Stimulated activated CD4-positive, alpha-beta T cell treated with anti-CD3 and anti-CD28 coated beads, Interleukin-2, amount 100 ng/mL, for 24 hours (primary cell): Measurements from ENCODE around the gene SOX12.
"Not testable (repeated sequence)": the region's sequence is repeated elsewhere in the genome, so short reads cannot be mapped to it uniquely, and the experiment has no call there.

Experiments
- DNase-seq, 2 donors: peaks; one replicate each; pipeline ENCODE4 v3.0.0-alpha.2; 2020

Gene SOX12

DNA sequence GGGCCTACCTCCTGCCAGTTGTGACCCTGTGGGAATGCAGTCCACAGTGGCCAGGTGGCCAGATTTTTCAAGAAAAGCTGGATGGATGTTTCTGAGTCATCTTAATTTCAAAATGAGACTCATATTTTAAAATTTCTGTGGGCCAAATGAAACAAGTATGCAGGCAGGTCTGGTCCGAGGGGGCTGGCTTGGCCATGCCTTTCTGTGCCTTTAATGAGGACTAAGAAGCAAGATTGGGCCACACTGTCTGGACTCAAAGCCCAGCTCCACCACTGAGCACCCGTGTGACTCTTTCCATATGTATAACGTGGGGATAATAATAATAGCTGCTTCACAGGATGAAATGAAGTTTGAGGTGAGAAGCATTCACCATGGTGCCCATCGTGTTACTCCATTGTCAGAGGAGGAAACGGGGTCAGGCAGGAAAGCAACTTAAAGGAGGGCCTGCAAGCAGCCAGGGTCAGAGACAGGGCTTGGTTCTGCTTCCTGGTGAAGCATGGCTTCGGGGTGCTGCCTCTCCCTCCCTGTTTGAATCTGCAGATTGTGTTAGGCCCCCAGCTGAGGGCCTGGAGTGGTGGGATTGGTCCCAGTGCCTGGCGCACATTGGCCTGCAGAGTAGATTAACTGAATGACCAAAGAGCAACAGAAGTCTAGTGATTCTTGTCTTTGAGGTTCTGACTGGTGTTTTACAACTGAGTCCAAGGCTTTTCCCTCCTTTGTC, 3.8 kb downstream of the SOX12 start:
- no peak for DNase-seq

GRCh38 chr20:329851-330232, 4.5 kb downstream of the SOX12 start:
- DNase-seq: no peak

- DNase-seq: peak; percentile 56 to 67
Observed at GRCh38 chr20:330233-331149, 5.1 kb downstream of the SOX12 start.

- no peak for DNase-seq
Observed at GRCh38 chr20:334578-334977, 9.2 kb downstream of the SOX12 start.

- DNase-seq: not testable (repeated sequence)
Observed at GRCh38 chr20:336040-336439, 10.7 kb downstream of the SOX12 start.

- DNase-seq: peak; percentile 53 to 56
Observed at GRCh38 chr20:341682-342081, 16.3 kb downstream of the SOX12 start.

DNA sequence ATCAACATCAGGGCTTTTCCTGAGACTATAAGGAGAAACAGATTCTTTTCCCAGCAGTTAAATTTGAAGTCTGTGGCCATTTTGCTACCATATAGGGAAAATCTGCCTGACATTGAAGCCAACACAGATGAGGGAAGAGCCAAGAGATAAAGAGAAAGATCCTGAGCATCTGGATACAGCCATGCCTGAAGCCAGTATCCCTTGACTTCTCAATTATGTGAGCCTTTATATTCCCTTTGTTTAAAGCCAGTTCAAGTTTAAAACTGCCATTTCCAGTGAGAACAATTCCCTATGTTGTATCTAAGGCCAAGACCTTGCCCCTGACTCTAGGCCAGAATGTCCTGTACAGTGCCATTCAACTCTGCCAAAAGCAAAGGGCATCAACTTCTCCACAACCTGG, 17.8 kb downstream of the SOX12 start:
- no peak for DNase-seq

GRCh38 chr20:346033-346639, 20.8 kb downstream of the SOX12 start:
- no peak for DNase-seq

DNA sequence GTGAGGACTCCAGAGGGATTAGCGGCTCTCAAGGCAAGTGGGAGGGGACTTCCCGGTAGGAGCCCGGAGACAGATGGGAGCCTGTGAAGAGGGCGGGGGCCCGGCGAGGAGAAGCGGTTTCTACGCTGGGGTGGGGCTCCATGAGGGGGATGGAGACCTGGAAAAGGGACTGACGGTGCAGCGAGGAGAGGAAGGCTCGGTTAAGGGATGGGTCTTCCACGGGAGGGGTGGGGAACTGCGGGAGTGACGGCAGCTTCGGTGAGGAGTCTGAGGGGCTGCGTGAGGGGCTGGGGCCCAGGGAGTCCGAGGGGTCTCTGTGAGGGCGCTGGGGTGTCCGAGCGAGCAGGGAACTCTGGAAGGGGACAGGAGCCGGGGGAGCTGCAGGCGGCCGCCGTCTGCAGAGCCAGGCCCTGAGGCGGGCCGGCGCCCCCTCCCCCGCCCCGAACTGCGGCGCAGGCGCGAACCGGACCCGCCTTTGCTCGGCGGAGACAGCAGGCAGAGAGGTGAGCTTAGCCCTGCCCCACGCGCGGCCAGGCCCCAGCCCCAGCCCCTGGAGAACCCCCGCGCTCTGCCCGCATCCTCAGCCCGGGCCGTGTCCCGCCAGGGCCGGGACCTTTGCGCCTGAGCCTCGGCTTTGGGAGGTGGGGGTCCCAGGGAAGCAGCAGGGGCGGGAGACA, 21.4 kb downstream of the SOX12 start, which contains the start of gene NRSN2:
Gene NRSN2 (plus strand): TSS at position 472 of the 677 bp plus-strand sequence. CDS start 2,533 bp downstream, outside the sequence.
- DNase-seq: peak in 1 of 2 donors; percentile 50

DNA sequence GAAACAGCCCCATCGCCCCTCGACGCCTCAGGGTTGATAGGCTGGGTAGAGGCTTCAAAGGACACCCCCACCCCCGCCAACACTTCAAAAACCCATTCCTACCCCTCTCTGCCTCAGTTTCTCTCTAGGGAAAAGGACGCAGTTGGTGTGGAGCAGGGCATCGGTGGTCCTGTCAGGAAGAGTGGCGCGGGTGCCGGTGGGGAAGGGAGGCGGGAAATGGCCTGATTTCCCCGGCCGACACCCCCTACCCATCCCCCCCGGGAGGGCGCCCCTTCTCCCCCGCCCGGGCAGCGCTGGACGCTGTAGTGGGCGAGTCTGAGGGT, 21.9 kb downstream of the SOX12 start:
- DNase-seq: no peak

GRCh38 chr20:347640-348484, 22.5 kb downstream of the SOX12 start:
- DNase-seq: peak; percentile 63 to 79

DNA sequence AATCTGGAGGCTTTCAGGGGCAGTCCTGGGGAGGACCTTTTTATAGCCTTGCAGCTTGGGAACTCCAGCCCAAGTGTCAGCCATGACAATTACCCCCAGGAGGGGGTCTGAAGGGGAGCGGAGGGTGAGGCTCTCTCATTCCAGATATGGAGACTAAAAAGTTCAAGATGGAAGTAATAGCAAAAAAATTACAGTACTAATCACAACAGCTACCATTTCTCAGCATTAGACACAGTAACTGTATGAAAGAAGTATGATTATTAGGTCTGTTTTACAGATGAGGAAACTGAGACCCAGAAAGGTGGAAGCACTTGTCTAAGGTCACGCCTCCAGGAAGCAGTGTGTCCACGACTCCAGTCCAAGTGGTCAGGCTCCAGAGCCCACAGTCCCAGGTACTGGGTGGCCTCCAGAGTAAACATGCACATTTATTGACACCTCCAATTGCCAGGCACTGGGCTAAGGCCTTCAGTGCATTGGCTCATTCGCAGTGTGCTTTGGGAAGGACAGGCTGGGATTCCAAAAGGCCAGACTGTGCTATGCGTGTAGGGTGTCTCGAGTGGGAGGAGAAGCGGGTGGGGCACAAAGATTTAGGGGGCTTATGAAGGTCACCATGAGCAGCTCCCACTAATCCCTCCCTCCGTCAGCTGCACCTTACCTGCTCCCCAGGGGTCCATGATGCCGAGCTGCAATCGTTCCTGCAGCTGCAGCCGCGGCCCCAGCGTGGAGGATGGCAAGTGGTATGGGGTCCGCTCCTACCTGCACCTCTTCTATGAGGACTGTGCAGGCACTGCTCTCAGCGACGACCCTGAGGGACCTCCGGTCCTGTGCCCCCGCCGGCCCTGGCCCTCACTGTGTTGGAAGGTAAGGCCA, 23.9 kb downstream of the SOX12 start:
- DNase-seq: no peak

DNA sequence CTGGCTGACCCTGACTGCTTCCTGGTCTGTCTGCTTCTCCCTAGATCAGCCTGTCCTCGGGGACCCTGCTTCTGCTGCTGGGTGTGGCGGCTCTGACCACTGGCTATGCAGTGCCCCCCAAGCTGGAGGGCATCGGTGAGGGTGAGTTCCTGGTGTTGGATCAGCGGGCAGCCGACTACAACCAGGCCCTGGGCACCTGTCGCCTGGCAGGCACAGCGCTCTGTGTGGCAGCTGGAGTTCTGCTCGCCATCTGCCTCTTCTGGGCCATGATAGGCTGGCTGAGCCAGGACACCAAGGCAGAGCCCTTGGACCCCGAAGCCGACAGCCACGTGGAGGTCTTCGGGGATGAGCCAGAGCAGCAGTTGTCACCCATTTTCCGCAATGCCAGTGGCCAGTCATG, 27.8 kb downstream of the SOX12 start:
- no peak for DNase-seq

DNA sequence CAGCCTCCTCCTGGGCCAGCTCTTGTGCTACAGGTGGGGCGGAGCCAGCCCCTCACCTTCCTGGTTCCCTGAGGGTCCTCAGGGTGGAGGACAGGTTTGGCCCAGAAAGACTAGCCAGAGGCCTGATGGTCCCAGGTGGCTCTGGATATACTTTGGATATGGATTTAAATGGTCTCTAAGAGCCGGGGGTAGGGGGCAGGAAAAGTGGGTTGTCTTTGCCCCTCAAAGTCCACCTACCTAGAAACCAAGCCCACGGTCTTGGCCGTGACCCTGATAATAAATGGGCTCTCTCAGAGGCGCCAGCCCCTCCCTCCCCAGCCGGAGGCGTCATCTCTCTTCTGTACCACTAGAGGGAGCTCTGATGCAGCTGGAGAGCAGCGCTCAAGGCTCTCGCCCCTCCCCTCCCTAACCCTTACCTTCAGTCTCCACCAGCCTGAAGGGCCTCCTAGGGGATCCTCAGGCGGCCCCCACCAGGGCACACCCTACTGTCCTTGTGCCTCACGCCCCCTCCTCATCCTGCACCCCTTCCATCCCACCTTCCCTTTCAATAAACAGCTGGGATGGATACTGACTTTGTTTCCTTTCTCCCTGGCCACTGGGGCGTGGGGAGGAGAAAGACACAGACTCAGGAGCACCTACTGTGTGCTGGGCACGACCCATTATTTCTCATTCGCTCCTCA, 29.1 kb downstream of the SOX12 start:
- DNase-seq: peak; percentile 77 to 84

DNA sequence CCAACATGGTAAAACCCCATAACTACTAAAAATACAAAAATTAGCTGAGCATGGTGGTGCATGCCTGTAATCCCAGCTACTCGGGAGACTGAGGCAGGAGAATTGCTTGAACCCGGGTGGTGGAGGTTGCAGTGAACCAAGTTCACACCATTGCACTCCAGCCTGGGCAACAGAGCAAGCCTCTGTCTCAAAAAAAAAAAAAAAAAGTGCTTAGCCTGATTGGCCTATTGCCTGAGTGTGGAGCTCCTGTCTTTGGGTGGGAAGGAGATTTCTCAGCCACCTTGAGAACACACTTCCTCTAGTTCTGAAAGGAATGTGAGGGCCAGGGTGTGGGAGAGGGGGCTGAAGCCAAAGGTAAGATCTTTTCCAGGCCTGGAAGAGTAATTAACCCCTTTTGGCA, 30.8 kb downstream of the SOX12 start:
- not testable (repeated sequence) for DNase-seq

- no peak for DNase-seq
Observed at GRCh38 chr20:356745-357144, 31.4 kb downstream of the SOX12 start.

GRCh38 chr20:358891-359555, 33.7 kb downstream of the SOX12 start:
- DNase-seq: no peak

DNA sequence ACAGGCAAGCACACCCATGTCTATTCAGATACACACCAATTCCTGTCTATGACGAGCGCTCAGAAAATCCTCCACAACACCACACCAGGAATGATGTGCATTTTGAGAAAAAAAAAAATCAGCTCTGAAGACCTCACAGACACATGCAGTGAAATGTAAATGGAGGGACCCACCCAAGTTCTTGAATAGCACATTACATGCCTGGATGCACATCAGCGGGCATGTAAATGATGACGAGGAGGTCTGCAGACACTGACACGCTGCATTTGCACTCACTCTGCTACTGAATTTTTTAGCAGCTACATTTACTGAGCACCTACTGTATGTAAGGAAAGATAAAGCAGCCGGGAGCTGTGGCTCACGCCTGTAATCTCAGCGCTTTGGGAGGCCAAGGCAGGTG, 36.2 kb downstream of the SOX12 start:
- DNase-seq: no peak

- peak; percentile 37 to 58 for DNase-seq
Observed at GRCh38 chr20:362271-363254, 37.2 kb downstream of the SOX12 start.
